Activated T-cell treated with anti-CD3 and anti-CD28 coated beads for 48 hours (primary cell): ENCODE results near the gene SFMBT2.
"Not testable (repeated sequence)": the region's sequence is repeated elsewhere in the genome, so short reads cannot be mapped to it uniquely, and the experiment has no call there.

Source experiments
- DNase-seq: peaks from one replicate; pipeline ENCODE4 v3.0.0-alpha.2; 2020; ENCODE audit warnings: low read depth

The SFMBT2 gene

DNA sequence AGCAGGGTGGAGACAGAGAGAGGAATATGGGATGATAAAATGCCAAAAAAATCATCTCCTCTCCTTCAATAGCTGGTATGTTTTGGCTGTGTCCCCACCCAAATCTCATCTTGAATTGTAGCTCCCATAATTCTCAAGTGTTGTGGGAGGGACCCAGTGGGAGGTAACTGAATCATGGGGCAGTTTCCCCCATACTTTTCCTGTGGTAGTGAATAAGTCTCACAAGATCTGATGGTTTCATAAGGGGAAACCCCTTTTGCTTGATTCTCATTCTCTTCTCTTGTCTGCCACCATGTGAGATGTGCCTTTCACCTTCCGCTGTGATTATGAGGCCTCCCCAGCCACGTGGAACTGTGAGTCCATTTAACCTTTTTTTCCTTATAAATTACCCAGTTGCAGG is 226.7 kb downstream of the SFMBT2 start:
- DNase-seq, result not testable (repeated sequence)

DNA sequence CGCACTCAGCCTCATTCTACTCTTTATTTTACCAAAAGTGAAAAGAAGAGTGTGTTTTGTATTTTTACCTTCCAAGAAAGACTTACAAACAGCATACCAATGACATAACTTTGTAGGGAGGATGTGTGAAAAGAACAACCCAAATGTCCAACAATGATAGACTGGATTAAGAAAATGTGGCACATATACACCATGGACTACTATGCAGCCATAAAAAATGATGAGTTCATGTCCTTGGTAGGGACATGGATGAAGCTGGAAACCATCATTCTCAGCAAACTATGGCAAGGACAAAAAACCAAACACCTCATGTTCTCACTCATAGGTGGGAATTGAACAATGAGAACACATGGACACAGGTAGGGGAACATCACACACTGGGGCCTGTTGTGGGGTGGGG is 228.5 kb downstream of the SFMBT2 start:
- not testable (repeated sequence) for DNase-seq

DNA sequence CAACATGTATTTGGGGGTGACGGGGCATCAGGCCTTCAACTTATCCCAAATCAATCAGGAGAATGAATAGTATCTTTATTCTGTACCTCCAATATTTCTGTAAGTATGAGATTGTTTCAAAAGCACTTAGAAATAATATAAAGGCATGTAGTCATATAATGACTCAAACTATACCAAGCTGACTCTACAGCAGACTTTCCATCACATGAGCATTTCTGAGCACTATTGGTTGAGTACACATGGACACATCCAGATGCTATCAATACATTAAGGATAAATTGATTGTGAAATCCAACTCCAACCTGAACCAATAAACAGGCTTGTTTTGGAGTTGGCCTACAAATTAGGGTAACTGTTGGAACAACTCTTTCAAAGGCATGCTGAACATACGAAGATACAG is 229.4 kb downstream of the SFMBT2 start:
- DNase-seq, result no peak

DNA sequence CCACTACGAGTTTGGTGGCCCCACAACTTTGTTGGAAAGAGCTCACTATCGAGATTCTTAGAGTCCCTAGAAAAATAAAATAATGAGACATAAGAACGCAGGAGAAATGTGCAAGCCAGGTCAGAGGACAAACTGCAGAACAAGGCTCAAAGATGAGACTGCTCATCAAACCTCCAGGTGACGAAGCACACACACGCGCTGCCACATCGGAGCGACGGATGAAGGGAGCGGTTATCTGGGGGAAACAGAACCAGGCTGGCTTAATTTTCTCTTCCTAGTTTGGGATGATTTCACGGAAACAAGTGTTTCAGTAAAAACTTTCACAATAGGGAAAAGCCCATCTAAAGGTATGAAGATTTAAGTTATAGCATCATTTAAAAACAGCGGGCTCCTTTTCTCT is 231.3 kb downstream of the SFMBT2 start:
- no peak for DNase-seq

DNA sequence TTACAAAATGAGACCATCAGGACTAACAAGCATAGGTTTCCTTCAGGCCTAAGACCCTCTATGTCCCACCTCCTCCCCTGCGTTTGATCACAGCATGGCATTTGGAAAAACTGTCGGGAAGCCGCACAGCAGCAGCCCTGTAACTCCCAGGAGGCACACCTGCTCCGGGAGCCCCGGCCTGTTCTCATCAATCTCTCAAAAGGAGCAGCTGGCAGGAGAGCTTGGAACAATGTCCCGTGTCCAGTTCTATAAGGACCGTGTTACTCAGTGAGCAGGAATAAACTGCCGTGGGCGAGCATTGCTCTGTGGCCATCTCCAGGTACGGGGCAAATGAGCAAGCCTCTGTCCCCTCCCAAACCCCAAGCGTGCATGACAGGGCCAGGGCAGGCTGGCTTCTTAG is 236.9 kb downstream of the SFMBT2 start:
- no peak for DNase-seq

DNA sequence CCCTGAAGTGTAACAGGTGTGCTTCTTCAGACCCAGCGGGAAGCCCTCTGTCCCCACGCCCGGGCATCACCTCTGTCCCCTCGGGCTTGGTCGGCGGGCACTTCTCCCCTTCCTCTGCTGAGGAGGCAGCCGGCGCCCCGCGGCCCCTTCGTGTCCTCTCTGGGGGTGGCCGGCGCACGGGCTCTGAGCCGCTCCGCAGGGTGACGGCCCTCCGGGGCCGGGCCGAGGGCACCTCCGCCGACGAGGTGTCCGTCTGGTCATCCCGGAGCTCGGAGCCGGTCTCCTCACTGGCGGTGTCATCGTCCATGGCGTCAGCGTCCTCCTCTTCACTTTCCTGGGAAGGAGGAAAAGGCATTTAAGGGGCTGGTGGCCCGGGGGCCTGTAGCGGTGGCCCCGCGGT is 239.0 kb downstream of the SFMBT2 start:
- DNase-seq, result no peak

DNA sequence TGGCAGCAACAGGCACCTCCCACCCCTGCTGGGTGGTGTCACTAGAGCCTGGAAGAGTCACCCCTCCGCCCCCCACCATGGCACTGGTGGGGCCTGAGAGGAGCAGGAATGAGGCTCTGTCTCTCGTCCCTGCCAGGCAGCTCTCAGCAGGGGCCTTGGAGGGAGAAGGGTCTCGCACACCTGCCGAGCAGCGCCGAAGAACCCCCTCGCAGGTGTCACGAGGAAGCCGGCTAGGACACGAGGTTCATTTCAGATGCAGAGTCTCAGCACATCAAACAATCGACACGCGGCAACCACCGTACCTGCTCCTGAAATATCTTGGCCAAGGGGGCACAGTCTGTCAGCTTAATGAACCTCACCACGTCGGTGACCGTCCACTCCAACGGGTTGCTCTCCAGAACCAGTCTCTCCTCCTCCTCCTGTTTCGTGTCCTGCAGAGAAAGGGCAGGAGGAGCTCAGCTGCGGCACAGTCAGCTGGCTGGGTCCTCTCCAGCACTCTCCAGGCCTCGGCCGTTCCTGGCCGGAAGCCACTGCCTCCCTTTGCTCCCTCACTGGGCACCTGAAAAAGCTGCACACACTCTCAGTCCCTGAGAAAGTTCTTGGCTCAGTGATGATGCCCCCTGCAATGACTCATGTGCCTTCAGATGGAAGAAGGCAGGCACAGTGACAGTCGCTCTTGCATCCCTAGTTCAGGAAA is 240.1 kb downstream of the SFMBT2 start:
- DNase-seq, result no peak

DNA sequence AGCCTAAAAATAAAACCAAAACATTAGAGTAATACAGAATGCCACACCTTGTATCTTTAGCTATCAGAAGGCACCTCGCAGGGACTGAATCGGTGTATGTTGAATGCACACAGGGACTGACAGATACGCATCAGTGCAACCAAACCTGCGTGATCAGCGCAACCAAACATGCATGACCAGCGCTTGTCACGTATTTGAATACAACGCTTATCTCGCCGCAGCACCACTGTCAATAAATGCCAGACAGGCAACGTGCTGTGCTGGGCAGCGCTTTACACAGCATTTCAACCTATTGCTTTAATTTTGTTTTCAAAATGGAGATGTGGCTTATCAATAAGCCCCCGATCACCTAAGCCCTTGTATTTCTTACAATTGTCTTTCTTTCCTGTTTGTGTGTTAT is 242.4 kb downstream of the SFMBT2 start:
- DNase-seq, result no peak

DNA sequence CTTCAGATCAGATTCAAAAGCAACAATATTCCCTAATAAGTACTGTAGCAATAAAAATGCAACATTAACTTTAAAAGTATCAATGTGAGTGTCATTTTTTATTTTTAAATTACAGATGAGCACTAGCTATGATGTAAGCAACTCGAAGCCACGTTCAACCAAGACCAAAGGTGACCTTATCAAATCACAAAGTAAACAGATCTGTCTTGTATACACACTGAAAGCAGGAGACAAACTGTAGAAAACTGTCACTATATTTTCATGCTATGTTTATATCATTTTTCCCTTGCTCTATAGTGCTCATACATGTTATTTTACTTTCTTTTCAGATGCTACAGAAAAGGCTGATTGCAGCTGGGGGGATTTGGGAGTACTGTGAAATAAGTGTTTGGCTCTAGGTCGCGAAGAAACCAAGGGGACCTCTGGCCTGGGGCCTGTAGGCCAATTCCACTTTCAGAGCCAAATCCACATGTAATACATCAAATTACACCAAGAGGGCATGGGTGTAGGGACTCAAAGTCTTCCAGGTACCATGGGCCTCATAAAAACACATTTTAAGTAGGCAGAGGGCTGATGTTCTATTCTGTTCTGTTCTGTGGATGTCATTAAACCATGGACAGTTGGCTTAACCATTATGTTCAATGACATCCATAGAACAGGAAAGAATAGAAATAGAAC is 245.2 kb downstream of the SFMBT2 start:
- no peak for DNase-seq

DNA sequence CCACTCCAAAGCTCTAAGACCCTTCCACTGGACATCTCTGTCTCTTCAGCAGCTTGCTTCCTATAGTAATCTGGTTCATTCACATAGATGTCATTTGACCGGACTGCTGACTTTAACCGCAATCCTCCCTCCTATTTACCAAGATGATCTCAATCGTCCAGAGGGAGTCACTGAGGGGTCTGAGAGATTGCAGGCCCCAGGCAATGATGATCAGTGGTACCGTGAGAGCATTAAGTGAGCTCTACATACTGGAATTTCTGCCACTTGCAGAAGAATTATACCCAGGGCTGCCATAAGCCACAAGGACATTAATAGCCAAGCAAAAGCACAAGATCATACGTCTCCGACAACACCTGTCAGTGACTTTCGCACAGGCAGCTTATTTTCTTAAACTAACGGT is 245.9 kb downstream of the SFMBT2 start:
- no peak for DNase-seq

DNA sequence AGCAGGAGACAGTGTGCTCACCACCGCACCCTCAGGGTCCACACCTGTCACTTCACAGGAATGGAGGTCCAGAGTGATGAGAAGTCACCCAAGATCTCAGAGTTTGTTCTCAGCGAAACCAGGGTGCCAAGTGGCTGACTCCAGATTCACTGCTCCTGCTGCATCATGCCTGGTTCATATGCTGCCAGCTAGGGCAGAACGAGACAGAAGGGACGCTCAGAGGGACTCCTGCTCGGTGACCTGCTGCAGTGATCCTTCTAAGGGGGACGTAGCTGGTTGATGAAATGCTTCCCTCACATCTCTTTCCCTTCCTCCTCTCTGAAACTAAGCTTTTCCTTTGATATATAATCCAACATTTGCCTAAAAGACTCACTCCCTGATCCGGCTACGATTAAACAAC is 248.5 kb downstream of the SFMBT2 start:
- DNase-seq, result no peak

DNA sequence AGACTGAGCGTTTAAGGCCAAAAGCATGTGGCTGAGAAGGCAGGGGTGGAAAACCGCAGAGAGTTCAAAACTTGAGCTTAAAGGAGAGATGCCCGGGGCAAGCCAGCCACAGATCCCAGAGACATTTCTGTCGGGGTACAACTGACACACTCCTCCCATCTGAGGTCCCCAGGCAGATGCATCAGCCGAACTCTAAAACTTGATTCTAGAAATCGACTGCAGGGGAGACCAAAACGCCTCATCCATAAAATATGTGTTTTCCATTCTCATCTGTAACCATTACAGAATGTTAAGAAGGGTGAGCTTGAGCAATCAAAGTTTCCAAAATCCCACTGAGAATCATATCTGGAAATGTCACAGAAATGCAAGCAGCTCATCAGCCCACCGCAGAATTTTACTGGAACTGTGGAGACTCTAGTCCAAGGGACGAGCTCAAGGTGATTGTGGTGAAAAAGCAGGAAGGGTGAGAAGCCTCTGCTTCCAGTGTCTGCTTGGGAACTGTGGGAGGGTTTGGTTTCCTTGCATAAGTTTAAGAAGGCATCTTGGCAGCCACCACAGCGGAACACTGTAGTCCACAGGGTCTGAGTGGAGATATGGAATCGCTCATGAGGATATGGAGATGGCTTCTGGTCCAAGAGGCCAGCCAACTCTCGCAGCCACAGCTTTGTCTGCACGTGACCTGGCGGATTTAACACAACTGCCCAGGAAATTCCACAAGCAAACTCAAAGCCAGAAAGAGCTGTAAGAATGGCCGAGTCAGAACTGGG is 249.2 kb downstream of the SFMBT2 start:
- DNase-seq, result no peak

DNA sequence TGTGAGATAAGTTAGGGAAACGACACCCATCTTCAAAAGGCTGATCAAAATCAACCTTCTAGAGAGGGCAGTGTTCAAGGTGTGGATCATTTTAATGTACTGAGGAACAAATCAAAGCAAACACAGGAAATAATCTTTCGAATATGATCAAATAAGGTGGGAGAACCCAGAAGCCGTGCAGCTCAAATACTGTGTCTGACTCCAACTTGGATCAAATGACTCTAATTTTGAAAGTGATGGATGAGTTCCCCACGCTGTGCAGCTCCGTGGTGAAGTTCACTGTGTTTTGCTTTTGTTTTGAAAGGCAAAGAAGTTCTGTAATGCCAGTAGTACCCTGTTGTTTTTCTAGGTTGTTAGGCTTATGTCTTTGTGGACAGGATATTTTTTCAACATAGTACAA is 250.9 kb downstream of the SFMBT2 start:
- DNase-seq, result no peak

DNA sequence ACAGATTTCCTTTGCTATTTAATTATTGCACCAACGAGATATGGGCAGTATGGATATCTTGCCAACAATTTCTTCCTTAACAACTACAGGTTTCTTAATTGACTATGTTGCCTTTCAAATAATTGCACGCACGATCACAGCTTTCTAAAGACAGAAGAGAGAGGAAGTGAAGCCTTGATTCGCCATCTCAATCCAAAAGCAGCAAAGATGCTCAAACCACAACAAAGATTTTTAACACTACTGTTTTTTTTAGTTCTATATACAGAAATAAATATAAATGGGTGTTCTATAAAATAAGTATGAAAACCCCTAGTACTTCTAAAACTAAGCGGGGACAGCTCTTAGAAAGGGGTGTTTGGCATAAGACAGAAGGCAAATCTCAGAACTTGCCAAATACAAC is 251.3 kb downstream of the SFMBT2 start:
- DNase-seq, result no peak

DNA sequence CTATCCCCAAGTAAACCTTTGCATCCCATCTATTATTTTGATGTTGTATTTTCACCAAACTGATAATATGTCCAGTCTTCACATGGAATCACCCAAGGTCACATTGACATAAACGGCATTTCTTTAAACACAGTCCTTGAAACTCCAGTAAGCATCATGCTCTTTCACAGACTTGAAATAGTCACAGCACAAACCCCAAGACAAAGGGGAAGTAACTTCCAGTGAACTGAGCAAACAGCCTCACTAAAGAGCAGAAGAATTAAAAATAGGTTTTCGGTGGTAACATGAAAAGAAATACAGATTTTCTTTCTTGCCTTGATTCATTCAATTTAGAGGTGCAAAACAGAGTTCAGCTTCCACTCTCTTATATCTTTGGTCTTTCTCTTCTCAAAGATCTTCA is 253.7 kb downstream of the SFMBT2 start:
- no peak for DNase-seq

DNA sequence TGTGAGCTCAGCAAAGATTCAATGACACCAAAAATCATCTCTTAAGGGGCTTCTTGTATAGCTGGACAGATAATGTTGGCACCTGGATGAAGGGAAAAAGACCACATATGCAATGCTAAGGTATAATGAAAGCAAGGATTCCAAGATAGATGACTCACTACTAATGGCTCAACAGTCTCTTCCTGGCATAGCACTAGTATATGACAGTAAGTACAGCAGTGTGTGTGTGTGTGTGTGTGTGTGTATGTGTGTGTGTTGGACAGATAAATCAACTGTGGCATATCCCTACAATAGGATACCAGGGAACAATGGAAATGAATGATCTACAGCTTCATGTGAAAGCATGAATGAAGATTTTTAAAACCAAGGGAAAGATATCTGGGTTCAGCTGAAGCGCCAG is 257.1 kb downstream of the SFMBT2 start:
- DNase-seq, result no peak

DNA sequence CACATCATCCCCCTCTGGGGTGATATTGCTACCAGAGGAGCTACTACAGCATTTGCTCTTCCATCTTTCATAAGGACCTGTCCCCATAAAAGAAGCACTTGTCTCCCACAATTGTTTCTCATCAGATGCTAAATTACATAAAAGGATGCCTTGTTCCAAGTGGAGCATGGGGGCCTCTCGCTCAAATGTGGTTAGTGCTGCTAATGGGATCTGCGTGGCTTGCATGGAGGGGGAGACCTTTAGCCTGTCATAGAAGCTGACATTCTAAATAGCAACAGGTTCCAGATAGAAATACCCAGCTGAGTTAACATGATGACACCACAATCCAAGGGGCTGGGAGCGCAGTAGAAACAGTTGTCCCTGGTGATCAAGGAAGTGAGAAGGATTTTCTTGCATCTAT is 257.9 kb downstream of the SFMBT2 start:
- DNase-seq, result no peak

DNA sequence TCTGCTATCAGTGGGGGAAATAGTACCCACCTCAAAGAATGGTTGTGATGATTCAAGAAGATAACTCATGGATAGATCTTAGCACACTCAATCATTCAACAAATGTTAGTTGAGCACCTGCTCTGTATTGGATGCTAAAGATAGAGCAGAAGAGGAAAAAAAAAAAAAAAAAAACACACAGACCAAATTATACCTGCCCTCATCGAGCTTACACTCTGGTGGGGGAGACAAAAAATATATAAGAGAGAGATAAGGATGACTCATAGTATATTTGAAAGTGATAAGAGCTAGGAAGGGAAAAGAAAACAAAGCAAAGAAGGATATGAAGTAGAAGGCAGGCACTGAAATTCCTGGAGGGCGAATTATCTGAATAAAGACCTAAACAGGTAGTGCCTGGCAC is 258.5 kb downstream of the SFMBT2 start:
- no peak for DNase-seq

DNA sequence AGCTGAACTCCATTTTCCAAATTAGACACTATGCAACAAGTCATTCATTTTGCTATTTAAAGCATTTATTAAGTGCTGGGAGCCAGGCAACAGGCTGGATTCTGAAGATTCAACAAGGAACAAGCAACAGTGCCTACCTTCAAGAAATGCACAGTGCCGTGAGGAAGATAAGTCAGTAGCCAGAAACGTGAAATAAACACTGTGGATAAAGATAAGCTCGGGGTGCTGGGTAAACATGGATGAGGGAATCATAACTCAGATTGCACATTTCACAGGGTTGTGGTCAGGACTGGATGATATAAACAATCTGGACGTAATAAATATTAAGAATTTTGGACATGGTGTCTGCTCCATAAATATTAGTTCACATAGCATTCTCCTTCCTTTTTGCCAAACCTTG is 259.3 kb downstream of the SFMBT2 start:
- DNase-seq, result no peak

DNA sequence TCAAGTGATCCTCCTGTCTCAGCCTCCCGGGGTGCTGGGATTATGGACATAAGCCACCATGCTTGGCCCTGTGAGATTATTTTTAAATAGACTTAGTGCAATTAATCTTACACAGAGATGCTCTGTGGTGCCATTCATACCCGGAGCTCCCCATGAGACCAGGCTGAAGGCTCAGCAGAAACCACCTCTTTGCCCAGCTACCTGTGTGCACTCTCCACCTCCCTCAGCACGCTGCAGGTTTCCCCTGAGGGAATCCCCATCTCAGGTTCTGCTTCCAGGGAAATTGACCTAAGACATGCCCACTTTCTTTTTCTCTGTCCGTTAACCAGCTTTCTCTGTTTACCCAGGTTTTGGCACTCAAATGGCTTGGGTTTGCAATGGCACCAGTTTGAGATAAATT is 260.5 kb downstream of the SFMBT2 start:
- DNase-seq, result no peak

DNA sequence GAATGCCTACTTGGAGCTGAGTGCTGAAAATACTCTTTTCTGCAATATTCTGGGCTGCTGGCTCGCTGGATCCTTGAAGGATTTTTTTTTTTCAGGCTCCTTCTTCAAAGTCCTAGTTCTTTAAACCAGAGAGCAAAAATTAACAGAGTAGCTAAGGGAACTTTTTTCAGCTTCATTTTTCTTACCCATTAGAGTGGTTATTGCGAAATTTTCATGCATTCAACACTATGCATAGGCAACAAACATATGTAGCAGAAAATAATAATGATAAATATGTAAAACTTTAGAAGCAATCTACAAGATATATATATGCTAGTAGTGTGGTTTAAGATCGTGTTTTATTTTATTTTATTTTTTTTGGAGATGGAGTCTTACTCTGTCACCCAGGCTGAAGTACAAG is 264.6 kb downstream of the SFMBT2 start:
- no peak for DNase-seq

DNA sequence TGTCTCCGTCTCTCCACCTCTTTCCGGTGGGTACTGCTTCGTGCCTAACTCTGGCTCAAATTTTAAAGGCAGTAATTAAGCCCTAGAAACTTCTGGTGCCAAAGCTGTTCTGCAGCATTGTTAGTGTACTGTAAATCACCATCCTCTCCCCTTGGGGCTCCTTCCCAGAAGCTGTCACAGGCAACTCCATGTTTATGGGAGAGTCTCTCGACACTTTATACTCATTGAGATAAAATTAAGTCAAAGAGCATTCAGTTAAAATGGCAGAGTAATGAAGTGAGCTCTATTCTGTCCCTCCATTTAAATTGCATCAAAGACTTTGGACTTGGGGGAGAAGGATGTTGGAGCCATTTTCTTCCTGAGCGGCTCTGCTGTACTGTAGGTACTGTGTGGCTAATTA is 274.8 kb downstream of the SFMBT2 start:
- DNase-seq, result no peak

DNA sequence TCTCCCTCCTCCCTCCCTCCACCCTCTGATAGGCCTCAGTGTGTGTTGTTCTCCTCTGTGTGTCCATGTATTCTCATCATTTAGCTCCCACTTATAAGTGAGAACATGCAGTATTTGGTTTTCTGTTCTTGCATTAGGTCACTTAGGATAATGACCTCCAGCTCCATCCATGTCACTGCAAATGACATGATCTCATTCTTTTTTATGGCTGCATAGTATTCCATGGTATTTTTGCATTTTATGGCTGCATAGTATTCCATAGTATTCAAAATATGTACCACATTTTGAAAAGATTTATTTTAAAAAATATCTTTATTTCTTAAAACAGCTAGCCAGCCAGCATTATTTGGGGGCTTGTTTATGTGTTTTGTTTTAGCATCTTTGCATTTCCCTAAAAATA is 275.6 kb downstream of the SFMBT2 start:
- DNase-seq, result no peak
